IPS-11a (cell line): ENCODE measurements around the gene POLR2J.
"Not testable (repeated sequence)": the region's sequence is repeated elsewhere in the genome, so short reads cannot be mapped to it uniquely, and the experiment has no call there.

Experiments used
- H3K4me3 ChIP-seq: one replicate; pipeline ENCODE4 v1.5.1; 2013; ENCODE audit warnings: low read depth, low read length, control low read depth

POLR2J gene

DNA sequence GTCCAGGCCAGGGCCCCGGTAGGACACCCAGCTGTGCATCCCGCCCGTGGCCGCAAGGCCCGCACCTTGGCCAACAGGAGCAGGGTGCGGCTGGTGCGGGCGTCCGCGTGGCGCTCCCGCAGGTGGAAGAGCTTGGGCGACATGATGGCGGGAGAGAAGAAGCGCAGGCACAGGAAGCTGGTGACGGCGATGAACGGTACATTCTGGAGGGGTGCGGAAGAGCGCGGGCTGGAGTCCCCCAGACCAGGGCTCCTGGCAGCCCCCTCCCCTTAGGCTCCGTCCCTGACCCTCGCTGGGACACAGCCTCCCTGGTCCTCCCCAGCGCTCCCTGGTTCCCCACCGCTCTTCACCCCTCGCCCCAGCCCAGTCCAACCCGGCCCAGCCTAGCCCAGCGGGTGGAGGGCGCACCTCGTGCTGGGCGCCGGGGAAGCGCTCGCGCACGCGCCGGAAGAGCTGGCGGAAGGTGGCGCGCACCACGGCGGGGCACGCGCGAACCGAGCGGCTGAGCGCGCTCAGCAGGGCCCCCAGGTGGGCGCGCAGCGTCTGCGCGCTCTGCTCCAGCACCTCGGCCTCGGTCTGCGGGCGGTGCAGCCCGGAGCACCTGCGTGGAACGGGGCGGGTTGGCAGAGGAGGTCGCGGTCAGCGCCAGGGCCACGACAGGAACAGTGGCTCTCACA is 15.9 kb upstream of the POLR2J start:
- not testable (repeated sequence) for H3K4me3 ChIP-seq

DNA sequence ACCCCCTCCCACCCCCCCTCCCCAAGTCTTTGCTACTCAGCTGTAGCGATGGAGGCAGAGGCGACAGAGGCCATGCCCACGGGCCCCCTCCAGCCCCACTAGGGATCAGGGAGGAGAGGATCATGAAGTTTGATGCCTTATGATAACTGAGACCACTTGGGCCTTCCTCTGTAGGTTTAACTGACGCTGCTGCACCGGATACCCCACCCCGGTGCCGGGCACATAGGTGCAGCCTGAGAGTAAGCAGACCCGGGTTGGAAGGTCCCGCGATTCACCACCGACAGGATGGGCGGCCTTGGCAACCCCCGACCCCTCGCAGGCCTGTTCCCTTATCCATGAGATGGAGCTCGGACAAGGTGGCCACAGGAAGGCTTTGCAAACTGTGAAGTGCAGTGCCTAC is 15.3 kb upstream of the POLR2J start:
- H3K4me3 ChIP-seq: not testable (repeated sequence)

DNA sequence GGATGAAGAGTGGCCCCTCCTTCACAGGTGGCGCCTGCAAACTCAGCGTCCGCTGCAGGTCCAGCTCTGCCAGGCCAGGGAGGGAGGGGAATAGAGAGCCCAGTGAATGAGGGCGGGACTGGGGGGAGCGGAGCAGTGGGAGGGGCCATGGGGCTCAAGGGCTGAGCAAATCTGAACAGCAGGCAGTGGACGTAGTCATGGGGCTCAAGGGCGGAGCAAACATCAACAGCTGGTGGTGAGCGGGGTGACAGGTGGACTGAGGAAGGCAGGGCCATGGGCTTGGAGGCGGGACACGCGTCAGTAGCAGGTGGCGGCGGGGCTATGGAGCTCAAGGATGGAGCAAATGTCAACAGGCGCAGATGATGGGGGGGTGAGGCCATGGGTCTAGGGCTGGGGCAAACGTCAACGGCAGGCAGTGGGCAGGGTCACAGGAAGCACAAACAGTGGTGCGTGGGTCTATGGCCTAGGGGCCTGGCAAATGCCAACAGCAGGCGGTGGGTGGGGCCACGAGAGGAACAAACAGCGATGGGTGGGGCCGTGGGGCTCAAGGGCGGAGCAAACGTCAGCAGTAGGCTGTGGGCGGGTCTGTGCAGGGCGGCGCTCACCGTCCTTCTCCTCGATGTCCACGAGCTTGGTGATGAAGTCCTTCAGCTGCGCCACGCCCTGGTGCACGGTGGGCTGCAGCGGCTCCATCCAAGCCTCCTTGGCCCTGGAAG is 14.7 kb upstream of the POLR2J start:
- H3K4me3 ChIP-seq: not testable (repeated sequence)

DNA sequence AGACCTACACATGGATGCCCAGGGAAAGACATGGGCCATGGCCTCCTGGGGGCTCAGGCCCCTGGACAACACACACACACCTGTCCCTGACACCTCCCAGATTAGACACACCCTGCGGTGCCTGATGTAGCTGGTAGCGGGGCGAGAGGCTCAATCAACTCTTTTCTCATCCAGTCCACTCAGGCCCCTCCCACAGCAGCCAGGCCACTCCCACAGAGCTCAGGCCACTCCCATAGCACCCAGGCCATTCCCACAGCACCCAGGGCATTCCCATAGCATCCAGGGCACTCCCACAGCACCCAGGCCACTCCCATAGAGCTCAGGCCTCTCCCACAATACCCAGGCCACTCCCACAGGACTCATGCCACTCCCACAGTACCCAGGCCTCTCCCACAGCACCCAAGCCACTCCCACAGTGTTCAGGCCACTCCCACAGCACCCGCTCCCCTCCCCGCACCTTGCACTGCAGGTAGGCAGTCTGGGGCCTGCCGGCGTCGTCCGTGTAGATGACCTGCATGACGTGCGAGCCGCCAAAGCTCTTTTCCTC is 11.9 kb upstream of the POLR2J start:
- H3K4me3 ChIP-seq: not testable (repeated sequence)

DNA sequence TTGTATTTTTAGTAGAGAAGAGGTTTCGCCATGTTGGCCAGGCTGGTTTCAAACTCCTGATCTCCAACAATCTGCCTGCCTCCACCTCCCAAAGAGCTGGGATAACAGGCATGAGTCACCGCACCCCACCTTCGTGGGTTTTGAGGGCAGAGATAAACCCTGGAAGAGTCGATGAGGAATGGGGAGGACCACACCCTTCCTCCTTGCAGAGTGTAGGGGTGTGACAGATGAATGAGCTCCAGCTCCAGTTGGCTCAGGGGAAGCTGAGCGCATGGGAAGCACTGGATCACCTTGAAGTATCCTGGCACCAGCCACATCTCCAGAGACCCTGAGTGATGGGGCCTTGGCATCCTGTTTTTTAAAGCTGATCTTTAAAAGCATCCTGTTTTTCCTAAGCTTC is 5.6 kb upstream of the POLR2J start:
- not testable (repeated sequence) for H3K4me3 ChIP-seq

DNA sequence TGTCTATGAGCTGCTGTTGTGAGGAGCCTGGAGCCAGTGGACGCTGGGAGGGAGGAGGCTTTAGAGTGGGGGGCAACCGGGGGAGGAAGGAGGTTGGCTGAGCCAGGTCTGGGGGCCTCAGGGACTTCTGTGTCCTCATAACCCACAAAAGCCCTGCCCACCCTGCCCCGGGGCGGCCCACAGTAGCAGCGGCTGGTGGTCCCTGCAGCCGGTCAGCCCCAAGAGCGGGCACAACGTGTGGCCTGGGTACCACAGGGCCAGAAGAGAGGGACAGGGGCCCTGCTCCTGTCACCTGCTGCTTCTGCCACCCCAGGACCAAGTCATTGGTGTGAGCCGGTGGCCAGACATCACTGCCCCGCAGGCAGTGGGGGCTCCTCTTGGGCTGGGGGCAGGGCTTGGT is 3.2 kb upstream of the POLR2J start:
- H3K4me3 ChIP-seq: not testable (repeated sequence)

DNA sequence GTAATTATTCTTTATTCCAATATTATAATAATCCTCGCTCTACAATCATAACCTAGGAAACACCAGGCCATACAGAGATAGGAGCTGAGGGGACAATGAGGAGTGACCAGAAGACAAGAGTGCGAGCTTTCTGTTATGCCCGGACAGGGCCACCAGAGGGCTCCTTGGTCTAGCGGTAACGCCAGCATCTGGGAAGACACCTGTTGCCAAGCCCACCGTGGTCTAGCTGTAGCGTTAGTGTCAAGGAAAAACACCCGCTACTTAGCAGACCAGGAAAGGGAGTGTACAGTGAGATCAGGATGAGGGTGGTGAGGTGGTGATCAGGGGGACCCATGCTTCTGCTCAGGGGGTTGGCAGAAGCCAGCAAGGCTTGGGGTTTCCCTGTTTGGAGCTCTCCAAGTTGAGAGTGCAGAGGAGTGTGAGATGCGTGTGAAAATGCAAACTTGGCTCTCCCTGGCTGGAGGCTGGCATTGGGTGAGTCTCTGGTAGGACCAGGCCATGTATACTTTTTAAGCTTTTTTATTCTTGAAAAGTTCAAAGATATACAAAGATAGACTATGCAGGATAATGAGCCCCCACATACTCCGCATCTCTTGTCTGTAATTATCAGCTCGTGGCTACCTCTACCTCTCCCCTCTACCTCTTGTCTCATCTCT is 1.4 kb upstream of the POLR2J start:
- H3K4me3 ChIP-seq: not testable (repeated sequence)

DNA sequence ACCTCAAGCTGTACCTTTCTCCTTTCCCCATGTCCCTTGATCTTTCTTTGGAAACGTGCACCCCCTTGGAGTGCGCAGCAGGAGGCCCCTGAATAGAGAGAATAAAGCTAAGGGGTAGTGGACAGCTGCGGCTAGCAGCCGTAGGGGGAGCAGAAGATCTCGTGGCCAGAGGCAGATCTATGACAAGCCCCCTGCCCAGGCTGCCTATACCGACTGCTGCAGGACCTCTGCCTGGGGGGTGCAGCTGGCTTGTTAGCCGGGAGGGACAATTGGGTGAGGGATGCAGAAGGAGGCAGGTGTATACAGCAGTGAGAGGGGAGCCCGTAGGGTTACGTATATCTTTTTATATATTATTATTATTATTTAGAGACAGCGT is 475 bp upstream of the POLR2J start:
- not testable (repeated sequence) for H3K4me3 ChIP-seq

DNA sequence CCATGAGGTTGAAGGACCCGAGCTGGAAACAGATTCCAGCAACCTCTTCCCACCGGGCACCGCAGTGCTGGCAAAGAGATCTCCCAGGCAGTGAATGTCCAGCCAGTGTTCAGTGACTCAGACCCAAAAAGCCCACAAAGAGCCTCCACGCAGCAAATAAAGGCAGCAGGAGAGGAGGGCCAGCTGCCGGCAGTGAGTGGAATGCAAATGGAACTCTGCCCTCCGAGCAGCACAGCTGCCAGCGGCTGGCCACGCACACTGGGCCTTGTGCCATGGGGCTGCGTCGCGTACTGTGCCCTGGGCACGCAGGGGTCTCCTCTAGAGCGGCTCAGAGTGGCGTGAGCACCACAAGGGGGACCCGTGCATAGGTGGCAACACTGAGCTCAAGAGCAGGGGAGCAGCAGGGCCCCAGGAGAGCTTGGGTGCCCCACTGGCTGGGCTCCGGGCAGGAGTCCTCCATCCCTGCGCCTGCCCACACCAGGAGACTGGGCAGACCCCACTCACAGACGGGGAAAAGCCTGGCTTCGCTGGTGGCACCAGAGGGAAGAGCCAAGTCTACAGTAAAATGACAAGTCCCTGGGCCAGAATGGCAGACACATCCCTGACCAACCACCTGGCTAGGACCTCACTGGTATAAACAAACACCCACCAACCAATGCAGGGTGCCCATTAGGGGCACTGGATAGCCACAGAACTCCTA is 3.8 kb downstream of the POLR2J start:
- H3K4me3 ChIP-seq: not testable (repeated sequence)

DNA sequence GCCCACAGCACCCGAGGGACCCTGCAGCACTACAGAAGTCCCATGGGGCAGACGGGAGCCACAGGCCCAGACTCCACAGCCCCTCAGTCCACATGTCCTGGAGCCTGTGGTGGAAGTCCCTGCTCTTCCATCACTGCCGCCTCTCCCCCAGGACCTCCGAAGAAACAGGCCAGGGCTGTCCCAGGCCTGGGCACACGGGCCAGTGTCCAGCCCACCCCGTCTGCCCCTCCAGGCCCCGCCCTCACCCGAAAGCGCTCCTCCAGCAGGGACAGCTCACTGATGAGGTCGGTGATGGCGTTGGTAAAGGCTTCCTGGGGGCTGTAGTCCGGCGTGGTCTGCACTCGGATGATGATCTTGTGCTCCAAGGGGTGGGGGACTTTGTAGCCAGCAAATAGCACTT is 4.6 kb downstream of the POLR2J start:
- H3K4me3 ChIP-seq: not testable (repeated sequence)

DNA sequence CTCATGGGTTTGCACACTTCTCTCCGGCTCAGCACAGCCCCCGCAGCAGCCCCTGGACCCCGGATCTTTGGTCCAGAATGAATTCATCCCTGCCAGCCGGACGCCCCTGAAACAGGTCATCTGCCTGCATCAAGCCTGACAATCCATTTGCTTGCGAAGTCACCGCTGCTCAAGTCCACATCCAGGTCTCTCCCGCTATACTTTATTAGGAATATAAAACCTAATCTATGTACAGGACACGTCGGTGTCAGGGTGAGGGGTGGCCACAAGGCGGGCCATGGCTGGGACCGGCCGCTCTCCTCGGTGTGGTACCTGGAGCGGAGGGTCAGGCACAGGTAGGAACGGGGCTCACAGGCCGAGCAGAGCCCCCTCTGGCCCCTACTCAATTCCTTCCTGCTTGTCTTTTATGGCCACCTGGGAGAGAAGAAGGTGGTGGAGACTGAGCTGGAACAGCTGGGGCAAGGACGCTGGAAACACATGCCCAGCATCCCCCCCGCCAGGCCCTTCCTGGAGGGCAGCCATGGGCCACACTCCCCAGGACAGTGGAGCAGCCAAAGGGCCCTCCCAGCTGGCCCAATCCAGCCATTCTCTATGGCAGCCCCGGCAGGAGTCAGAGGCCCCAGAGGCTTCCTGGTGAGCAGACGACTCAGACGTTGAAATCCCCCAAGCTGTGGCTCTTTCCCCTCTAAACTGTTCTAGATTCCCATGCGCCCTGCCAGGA is 5.3 kb downstream of the POLR2J start:
- no peak overlapping the region for H3K4me3 ChIP-seq

DNA sequence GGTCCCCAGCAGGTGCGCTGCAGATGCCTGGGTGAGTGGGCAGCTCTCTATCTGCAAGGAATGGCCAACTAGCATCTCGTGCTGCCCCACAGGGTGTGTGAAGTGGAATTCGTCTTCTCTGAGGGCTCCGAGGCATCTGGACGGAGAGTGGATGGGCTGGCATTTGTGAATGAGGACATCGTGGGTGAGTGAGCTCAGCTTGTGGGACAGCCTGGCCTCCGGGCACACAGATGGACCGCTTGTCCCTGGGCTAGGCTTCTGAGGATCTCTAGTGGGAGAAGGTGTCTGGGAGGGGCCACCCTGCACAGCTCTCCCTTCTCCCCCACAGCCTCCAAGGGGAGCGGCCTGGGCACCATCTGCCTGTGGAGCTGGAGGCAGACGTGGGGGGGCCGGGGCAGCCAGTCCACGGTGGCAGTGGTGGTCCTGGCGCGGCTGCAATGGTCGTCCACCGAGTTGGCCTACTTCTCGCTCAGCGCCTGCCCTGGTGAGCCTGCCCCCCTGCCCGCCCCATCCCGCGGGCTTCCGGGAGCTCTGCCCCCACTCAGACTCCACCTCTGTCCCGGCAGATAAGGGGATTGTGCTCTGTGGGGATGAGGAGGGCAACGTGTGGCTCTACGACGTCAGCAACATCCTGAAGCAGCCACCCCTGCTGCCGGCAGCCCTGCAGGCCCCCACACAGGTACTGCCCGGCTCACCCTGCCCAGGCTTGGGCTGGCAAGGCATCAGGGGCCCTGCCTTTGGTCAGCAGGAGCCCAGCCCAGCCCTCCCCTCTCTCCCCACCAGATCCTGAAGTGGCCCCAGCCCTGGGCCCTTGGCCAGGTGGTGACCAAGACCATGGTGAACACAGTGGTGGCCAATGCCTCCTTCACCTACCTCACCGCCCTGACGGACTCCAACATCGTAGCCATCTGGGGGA is 6.3 kb downstream of the POLR2J start:
- H3K4me3 ChIP-seq: no peak overlapping the region

DNA sequence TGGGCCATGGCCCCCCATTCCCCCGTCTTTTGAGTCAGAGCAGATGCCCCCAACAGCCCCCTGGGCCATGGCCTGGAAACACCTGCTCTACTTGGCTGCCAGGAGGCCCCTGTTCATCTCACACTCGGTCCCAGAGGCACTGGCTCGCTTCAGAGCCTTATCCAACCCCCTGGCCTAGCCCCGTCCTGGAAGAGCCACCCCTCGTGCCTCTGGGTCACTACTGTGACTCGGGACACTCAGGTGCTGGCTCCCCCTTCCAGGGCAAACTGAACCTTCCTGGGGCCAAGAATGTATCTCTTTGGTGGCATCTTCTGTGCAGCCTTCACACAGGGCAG is 7.0 kb downstream of the POLR2J start:
- H3K4me3 ChIP-seq: no peak overlapping the region

DNA sequence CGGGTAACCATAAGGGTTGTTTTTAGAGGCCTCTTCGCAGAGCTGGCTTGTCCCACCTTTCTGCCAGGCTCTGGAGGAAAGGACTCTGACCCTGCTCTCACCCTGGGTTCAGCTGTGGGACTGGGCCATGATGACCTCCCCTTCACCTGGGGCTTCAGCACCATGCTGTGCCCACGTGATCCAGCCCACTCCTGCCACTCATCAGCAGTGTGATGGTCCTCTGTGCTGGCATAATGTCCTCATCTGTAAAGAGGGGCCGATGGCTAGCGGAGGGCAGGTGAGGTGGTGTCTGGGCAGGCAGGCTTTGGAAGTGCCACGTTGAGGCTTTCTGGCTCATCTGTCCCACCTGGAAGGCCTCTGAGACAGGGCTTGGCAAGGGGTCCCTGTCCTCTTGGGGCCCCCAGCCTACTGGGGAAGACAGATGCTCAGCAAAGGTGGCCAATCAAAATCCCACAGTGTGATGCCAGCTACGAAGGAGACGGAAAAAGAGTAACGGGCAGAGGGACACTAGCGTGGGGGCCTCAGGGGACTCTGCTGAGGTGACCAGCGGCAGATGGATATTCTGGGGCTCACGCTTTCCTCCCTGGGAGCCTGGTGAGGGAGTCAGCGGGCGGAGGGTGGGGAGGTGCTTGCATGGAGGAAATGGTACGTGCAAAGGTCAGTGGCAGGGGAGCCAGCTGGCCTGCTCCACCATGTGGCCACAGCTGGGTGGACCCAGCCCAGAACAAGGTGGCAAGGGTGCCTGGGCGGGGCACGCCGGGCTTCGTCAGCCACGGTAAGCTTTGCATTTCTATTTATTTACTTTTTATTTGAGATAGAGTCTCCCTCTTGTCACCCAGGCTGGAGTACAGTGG is 8.5 kb downstream of the POLR2J start:
- H3K4me3 ChIP-seq: no peak overlapping the region

DNA sequence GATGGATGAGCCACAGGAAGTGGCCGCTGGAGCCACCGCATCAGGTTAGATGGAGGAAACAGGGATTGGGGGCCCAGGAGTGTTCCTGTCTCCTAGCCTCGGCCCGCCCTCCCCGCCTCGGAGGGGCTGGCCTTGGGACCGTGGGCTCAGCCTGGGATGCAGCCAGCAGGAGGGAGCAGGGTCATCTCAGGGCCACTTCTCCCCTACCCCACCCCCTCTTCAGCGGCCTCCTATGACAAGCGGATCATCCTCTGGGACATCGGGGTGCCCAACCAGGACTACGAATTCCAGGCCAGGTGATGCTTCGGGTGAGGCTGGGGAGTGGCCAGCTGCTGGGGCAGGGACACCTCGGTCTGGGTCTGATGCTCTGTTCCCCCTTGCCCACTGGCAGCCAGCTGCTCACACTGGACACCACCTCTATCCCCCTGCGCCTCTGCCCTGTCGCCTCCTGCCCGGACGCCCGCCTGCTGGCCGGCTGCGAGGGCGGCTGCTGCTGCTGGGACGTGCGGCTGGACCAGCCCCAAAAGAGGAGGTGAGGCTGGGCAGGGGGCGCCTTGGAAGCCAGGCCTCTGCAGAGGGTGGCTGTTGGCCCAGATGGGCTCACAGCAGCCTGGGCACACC is 9.3 kb downstream of the POLR2J start:
- no peak overlapping the region for H3K4me3 ChIP-seq

DNA sequence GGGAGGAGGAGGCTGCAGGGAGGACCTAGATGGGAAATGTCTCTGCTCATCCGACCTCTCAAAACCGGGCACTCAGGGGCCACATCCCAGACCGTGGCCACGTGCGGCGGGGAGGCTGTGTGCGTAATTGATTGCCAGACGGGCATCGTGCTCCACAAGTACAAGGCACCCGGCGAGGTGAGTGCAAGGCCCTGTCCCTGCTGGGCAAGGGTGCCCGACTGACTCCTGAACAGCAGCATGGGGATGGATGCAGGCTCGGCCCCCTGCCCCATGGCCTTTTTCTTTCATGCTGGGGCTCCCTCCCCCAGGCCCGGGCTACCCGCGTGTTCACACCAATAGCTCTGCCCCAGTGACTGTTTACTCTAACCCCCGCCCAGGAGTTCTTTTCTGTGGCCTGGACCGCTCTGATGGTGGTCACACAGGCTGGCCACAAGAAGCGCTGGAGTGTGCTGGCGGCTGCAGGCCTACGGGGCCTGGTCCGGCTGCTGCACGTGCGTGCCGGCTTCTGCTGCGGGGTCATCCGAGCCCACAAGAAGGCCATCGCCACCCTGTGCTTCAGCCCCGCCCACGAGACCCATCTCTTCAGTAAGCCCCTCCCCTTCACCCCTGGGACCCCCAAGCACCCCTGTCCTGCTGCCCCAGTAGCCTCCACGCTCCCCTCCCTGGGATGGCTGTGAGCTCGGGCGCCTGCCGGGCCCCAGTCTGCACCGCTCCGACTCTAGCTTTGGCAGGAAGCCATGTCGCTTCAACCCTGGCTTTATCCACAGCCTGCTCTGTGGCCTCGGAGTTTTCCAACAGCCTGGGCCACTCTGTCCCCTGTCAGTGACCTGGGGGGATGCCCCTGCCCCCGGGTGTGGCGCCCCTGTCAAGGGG is 10.0 kb downstream of the POLR2J start:
- H3K4me3 ChIP-seq: no peak overlapping the region
